ENCODE measurements around the gene TMEM255B. TPM values are rescaled to one million over a fixed set of nuclear protein-coding genes. Genes with fewer than 3 reads are reported as not detected.
"Not testable (repeated sequence)": the region's sequence is repeated elsewhere in the genome, so short reads cannot be mapped to it uniquely, and the experiment has no call there.

TMEM255B gene
- total and polyA plus RNA-seq, 7 experiments from 2014 or later, result 0.08 to 3.3 (median 1.3) TPM; not detected in 1

GRCh38 chr13:113743366-113744195, 15.4 kb upstream of the TMEM255B start:
- H3K4me1 Mint-ChIP-seq, result peaks cover 9 to 29% (median 25%) of the 10 kb centered on the region in 7 donors
- no peak overlapping the region for H3K4me3 ChIP-seq (ENCODE audit: low read length)
- no peaks in the 10 kb centered on the region for H3K9me3 Mint-ChIP-seq
- no peaks in the 10 kb centered on the region for H3K36me3 Mint-ChIP-seq
- DNase-seq (no peak), ATAC-seq (no peak)
- H3K27me3 ChIP-seq (ENCODE audit: control insufficient read depth in 2 of 2, insufficient read depth in 2 of 2, low read length in 2 of 2), result no peaks in the 10 kb centered on the region
- peaks cover 0 to 19% of the 10 kb centered on the region in 2 donors for H3K4me1 ChIP-seq (ENCODE audit: control insufficient read depth in 2 of 2, insufficient read depth in 2 of 2, low read length in 2 of 2)
- ChIA-PET POLR2A (no interaction called here), CTCF (no interaction called here)
- H3K4me3 Mint-ChIP-seq, result no peak overlapping the region
- intact Hi-C loops (cut with micrococcal nuclease), result no loop called here
- no peaks in the 10 kb centered on the region for H3K36me3 ChIP-seq (ENCODE audit: control insufficient read depth in 2 of 3, insufficient read depth in 3 of 3, low read length in 3 of 3)
- no peak overlapping the region for H3K27ac ChIP-seq (ENCODE audit: low read depth, low read length)
- H3K27ac Mint-ChIP-seq, result peak overlapping the region in 1 of 9 donors; percentile 76
- H3K27me3 Mint-ChIP-seq, result peaks cover 5 to 34% (median 19%) of the 10 kb centered on the region in 5 donors
- H3K9me3 ChIP-seq (ENCODE audit: control insufficient read depth in 2 of 3, low read length in 3 of 3), result no peaks in the 10 kb centered on the region

- ChIA-PET CTCF (interaction anchor here (0.7 kb wide), 1 partner anchor 12 kb away, joined by 4 read pairs; no protein-coding TSS in a partner anchor), POLR2A (no interaction called here)
- DNase-seq, result no peak
- Mint-ChIP-seq H3K4me1 (peaks cover 9 to 29% (median 25%) of the 10 kb centered on the region in 7 donors), H3K4me3 (peak overlapping the region in 1 of 10 donors; percentile 30), H3K27ac (no peak overlapping the region), H3K9me3 (no peaks in the 10 kb centered on the region), H3K27me3 (peaks cover 5 to 31% (median 18%) of the 10 kb centered on the region in 5 donors), H3K36me3 (no peaks in the 10 kb centered on the region)
- Histone ChIP-seq H3K27me3 (ENCODE audit: control insufficient read depth in 2 of 2, insufficient read depth in 2 of 2, low read length in 2 of 2) (no peaks in the 10 kb centered on the region), H3K36me3 (ENCODE audit: control insufficient read depth in 2 of 3, insufficient read depth in 3 of 3, low read length in 3 of 3) (no peaks in the 10 kb centered on the region), H3K27ac (ENCODE audit: low read depth, low read length) (no peak overlapping the region), H3K4me3 (ENCODE audit: low read length) (no peak overlapping the region), H3K4me1 (ENCODE audit: control insufficient read depth in 2 of 2, insufficient read depth in 2 of 2, low read length in 2 of 2) (peaks cover 0 to 19% of the 10 kb centered on the region in 2 donors), H3K9me3 (ENCODE audit: control insufficient read depth in 2 of 3, low read length in 3 of 3) (no peaks in the 10 kb centered on the region)
- ATAC-seq, result no peak
- intact Hi-C loops (cut with micrococcal nuclease), result no loop called here
These were observed 14.6 kb upstream of the TMEM255B start for GRCh38 chr13:113744197-113745000.

- ATAC-seq (no peak), DNase-seq (no peak)
- H3K36me3 ChIP-seq (ENCODE audit: control insufficient read depth in 2 of 3, insufficient read depth in 3 of 3, low read length in 3 of 3), result no peaks in the 10 kb centered on the region
- peak overlapping the region in 1 of 10 donors; percentile 30 for H3K4me3 Mint-ChIP-seq
- H3K9me3 Mint-ChIP-seq, result no peaks in the 10 kb centered on the region
- no peak overlapping the region for H3K27ac ChIP-seq (ENCODE audit: low read depth, low read length)
- no peaks in the 10 kb centered on the region for H3K9me3 ChIP-seq (ENCODE audit: control insufficient read depth in 2 of 3, low read length in 3 of 3)
- H3K4me1 ChIP-seq (ENCODE audit: control insufficient read depth in 2 of 2, insufficient read depth in 2 of 2, low read length in 2 of 2), result peaks cover 0 to 19% of the 10 kb centered on the region in 2 donors
- no peak overlapping the region for H3K4me3 ChIP-seq (ENCODE audit: low read length)
- intact Hi-C loops (cut with micrococcal nuclease), result no loop called here
- CTCF ChIA-PET, result no interaction called here
- H3K4me1 Mint-ChIP-seq, result peaks cover 9 to 29% (median 25%) of the 10 kb centered on the region in 7 donors
- H3K27me3 ChIP-seq (ENCODE audit: control insufficient read depth in 2 of 2, insufficient read depth in 2 of 2, low read length in 2 of 2), result no peaks in the 10 kb centered on the region
- H3K27me3 Mint-ChIP-seq, result peaks cover 5 to 25% (median 15%) of the 10 kb centered on the region in 5 donors
- POLR2A ChIA-PET, result no interaction called here
- no peaks in the 10 kb centered on the region for H3K36me3 Mint-ChIP-seq
- H3K27ac Mint-ChIP-seq, result no peak overlapping the region
These were observed 14.0 kb upstream of the TMEM255B start for GRCh38 chr13:113745059-113745458.

GRCh38 chr13:113745500-113746142, 13.4 kb upstream of the TMEM255B start:
- ATAC-seq; H3K27ac ChIP-seq (ENCODE audit: low read depth, low read length); H3K36me3 ChIP-seq (ENCODE audit: control insufficient read depth in 2 of 3, insufficient read depth in 3 of 3, low read length in 3 of 3); intact Hi-C loops (cut with micrococcal nuclease); H3K9me3 ChIP-seq (ENCODE audit: control insufficient read depth in 2 of 3, low read length in 3 of 3); DNase-seq; POLR2A ChIA-PET; H3K36me3 Mint-ChIP-seq; H3K4me3 Mint-ChIP-seq; H3K9me3 Mint-ChIP-seq; CTCF ChIA-PET; H3K27me3 ChIP-seq (ENCODE audit: control insufficient read depth in 2 of 2, insufficient read depth in 2 of 2, low read length in 2 of 2); H3K4me3 ChIP-seq (ENCODE audit: low read length): not testable (repeated sequence)
- Mint-ChIP-seq H3K4me1 (peaks cover 9 to 26% (median 22%) of the 10 kb centered on the region in 7 donors), H3K27me3 (peaks cover 5 to 21% (median 13%) of the 10 kb centered on the region in 5 donors), H3K27ac (peak overlapping the region in 1 of 9 donors; percentile 38)
- peaks cover 0 to 19% of the 10 kb centered on the region in 2 donors for H3K4me1 ChIP-seq (ENCODE audit: control insufficient read depth in 2 of 2, insufficient read depth in 2 of 2, low read length in 2 of 2)

GRCh38 chr13:113746143-113746525, 12.9 kb upstream of the TMEM255B start:
- Mint-ChIP-seq H3K4me3 (no peak overlapping the region), H3K36me3 (no peaks in the 10 kb centered on the region), H3K27me3 (peaks cover 4 to 18% (median 8%) of the 10 kb centered on the region in 5 donors), H3K9me3 (peaks cover 0 to 10% (median 0%) of the 10 kb centered on the region in 11 donors), H3K4me1 (peaks cover 9 to 21% (median 16%) of the 10 kb centered on the region in 7 donors), H3K27ac (no peak overlapping the region)
- Histone ChIP-seq H3K4me3 (ENCODE audit: low read length) (no peak overlapping the region), H3K27ac (ENCODE audit: low read depth, low read length) (no peak overlapping the region), H3K36me3 (ENCODE audit: control insufficient read depth in 2 of 3, insufficient read depth in 3 of 3, low read length in 3 of 3) (no peaks in the 10 kb centered on the region), H3K4me1 (ENCODE audit: control insufficient read depth in 2 of 2, insufficient read depth in 2 of 2, low read length in 2 of 2) (peaks cover 0 to 17% of the 10 kb centered on the region in 2 donors), H3K27me3 (ENCODE audit: control insufficient read depth in 2 of 2, insufficient read depth in 2 of 2, low read length in 2 of 2) (no peaks in the 10 kb centered on the region), H3K9me3 (ENCODE audit: control insufficient read depth in 2 of 3, low read length in 3 of 3) (no peaks in the 10 kb centered on the region)
- ChIA-PET POLR2A (no interaction called here), CTCF (no interaction called here)
- intact Hi-C loops (cut with micrococcal nuclease), result no loop called here
- no peak for DNase-seq
- no peak for ATAC-seq

GRCh38 chr13:113746671-113747070, 12.4 kb upstream of the TMEM255B start:
- POLR2A ChIA-PET, result no interaction called here
- DNase-seq (no peak), ATAC-seq (no peak)
- peaks cover 0 to 11% of the 10 kb centered on the region in 2 donors for H3K4me1 ChIP-seq (ENCODE audit: control insufficient read depth in 2 of 2, insufficient read depth in 2 of 2, low read length in 2 of 2)
- intact Hi-C loops (cut with micrococcal nuclease), result no loop called here
- H3K9me3 Mint-ChIP-seq, result peaks cover 0 to 13% (median 0%) of the 10 kb centered on the region in 11 donors
- no peak overlapping the region for H3K4me3 ChIP-seq (ENCODE audit: low read length)
- H3K27ac ChIP-seq (ENCODE audit: low read depth, low read length), result no peak overlapping the region
- H3K36me3 Mint-ChIP-seq, result no peaks in the 10 kb centered on the region
- no peaks in the 10 kb centered on the region for H3K27me3 ChIP-seq (ENCODE audit: control insufficient read depth in 2 of 2, insufficient read depth in 2 of 2, low read length in 2 of 2)
- CTCF ChIA-PET, result no interaction called here
- H3K4me3 Mint-ChIP-seq, result no peak overlapping the region
- H3K4me1 Mint-ChIP-seq, result peaks cover 4 to 16% (median 11%) of the 10 kb centered on the region in 7 donors
- H3K27ac Mint-ChIP-seq, result no peak overlapping the region
- H3K36me3 ChIP-seq (ENCODE audit: control insufficient read depth in 2 of 3, insufficient read depth in 3 of 3, low read length in 3 of 3), result no peaks in the 10 kb centered on the region
- no peaks in the 10 kb centered on the region for H3K9me3 ChIP-seq (ENCODE audit: control insufficient read depth in 2 of 3, low read length in 3 of 3)
- H3K27me3 Mint-ChIP-seq, result peaks cover 0 to 15% (median 6%) of the 10 kb centered on the region in 5 donors
